ENCODE results near the gene LRRC47. TPM values are rescaled to one million over a fixed set of nuclear protein-coding genes. Genes with fewer than 3 reads are reported as not detected.
A peak's percentile ranks its signal among the peaks of the same experiment; 100 is the strongest.

The LRRC47 gene
- total RNA-seq, 1 donor from 2014 or later: 52.3 TPM

DNA sequence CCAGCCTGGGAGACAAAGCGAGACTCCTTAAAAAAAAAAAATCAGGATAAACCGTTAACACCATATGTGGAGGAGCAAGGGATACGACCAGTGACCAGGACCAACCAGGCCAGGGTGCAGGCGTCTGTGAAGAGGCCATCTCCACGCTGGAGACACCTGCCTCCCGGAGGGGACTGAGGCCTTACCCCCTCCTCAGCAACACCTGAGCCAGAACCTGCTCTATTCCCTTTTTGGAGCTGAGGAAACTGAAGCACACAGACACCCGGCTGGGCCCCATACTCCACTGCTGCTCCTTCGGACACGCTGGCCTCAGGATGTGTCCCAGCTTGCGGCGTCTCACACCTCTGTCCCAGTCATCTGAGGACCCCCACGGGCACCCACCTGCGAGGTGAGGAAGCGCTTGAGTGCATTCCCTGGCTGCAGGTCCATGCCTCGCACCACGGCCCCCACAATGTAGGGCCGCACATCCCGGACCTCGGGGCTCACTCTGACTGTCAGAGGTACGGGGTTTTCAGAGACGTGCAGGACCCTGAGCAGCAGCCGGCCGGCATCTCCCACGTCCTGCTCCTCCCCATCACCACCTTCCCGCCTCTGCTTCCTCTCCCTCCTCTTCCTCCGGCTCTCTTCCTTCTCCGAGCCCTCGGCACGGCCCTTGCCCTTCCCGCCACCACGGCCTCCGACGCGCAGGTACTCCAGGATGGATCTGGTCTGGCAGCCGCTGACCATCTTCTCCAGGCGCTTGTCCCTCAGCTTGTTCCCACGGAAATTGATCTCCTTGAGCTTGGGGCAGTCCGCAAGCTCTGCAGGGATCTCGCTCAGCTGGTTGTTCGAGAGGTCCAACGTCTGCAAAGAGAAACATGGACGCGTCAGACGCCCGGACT, 9.6 kb downstream of the LRRC47 start:
- H3K36me3 Mint-ChIP-seq (ENCODE audit: unreplicated experiment): peaks cover 26% of the 10 kb centered on the region
- TF ChIP-seq, protein P1, sequence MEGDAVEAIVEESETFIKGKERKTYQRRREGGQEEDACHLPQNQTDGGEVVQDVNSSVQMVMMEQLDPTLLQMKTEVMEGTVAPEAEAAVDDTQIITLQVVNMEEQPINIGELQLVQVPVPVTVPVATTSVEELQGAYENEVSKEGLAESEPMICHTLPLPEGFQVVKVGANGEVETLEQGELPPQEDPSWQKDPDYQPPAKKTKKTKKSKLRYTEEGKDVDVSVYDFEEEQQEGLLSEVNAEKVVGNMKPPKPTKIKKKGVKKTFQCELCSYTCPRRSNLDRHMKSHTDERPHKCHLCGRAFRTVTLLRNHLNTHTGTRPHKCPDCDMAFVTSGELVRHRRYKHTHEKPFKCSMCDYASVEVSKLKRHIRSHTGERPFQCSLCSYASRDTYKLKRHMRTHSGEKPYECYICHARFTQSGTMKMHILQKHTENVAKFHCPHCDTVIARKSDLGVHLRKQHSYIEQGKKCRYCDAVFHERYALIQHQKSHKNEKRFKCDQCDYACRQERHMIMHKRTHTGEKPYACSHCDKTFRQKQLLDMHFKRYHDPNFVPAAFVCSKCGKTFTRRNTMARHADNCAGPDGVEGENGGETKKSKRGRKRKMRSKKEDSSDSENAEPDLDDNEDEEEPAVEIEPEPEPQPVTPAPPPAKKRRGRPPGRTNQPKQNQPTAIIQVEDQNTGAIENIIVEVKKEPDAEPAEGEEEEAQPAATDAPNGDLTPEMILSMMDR (IDR thresholded peaks at IDR 0.05): no peak
- H3K27ac Mint-ChIP-seq (ENCODE audit: unreplicated experiment): no peak overlapping the region
- no peak overlapping the region for H3K4me3 Mint-ChIP-seq (ENCODE audit: unreplicated experiment)
- DNase-seq (ENCODE audit: extremely low spot score, unreplicated experiment): no peak
- no peaks in the 10 kb centered on the region for H3K27me3 Mint-ChIP-seq (ENCODE audit: unreplicated experiment)
- no peaks in the 10 kb centered on the region for H3K9me3 Mint-ChIP-seq (ENCODE audit: unreplicated experiment)
- H3K4me1 Mint-ChIP-seq (ENCODE audit: unreplicated experiment): peaks cover 4% of the 10 kb centered on the region

DNA sequence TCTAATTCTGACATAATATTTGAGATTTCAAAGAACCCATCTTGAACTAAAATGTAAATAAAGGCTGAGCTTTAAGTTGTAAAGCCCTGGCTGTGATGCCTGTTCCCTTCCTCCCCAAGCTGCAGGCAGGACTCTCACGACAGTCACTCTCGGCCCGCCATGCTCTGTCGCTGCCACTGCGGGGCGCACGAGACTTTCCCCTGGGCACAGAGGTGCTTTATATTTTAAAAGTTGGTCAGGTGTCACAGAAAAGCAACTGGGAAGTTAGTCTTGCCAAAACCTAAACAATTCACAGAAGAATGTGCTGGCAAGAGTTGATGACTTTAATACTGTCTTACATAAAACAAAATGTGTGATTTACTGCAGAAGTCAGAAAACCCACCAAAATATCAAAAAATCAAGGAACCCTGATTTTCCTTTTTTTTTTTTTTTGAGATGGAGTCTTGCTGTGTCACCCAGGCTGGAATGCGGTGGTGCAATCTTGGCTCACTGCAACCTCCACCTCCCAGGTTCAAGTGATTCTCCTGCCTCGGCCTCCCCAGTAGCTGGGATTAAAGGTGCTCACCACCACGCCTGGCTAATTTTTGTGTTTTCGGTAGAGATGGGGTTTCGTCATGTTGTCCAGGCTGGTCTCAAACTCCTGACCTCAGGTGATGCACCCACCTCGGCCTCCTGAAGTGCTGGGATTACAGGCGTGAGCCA, 10.7 kb downstream of the LRRC47 start:
- DNase-seq (ENCODE audit: extremely low spot score, unreplicated experiment): no peak
- Mint-ChIP-seq H3K4me3 (ENCODE audit: unreplicated experiment) (no peak overlapping the region), H3K27me3 (ENCODE audit: unreplicated experiment) (no peaks in the 10 kb centered on the region), H3K4me1 (ENCODE audit: unreplicated experiment) (peaks cover 4% of the 10 kb centered on the region), H3K36me3 (ENCODE audit: unreplicated experiment) (peaks cover 30% of the 10 kb centered on the region), H3K9me3 (ENCODE audit: unreplicated experiment) (no peaks in the 10 kb centered on the region), H3K27ac (ENCODE audit: unreplicated experiment) (no peak overlapping the region)
- TF ChIP-seq, protein P1 (IDR thresholded peaks at IDR 0.05): peak; percentile 30

DNA sequence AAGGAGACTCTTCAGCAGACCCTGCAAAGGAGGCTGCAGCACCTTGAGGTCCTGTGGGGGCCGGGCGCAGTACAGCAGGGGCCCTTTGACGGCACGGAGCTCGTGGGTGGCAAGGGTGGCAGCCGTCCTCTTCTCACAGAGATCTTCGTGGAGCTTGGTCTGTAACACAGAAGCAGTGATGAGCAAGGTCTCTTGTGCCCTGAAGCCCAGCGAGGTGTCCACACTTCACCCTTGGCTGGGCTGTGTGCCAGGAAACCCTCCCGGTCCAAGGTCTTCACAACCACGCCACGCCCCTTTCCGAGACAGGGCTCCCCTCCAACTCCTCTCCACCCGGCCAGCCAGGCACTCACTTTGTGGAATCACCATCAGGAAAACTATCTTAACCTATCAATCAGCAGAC, 11.3 kb downstream of the LRRC47 start:
- no peak for DNase-seq (ENCODE audit: extremely low spot score, unreplicated experiment)
- Mint-ChIP-seq H3K9me3 (ENCODE audit: unreplicated experiment) (no peaks in the 10 kb centered on the region), H3K27me3 (ENCODE audit: unreplicated experiment) (no peaks in the 10 kb centered on the region), H3K4me3 (ENCODE audit: unreplicated experiment) (no peak overlapping the region), H3K27ac (ENCODE audit: unreplicated experiment) (no peak overlapping the region), H3K4me1 (ENCODE audit: unreplicated experiment) (peaks cover 4% of the 10 kb centered on the region), H3K36me3 (ENCODE audit: unreplicated experiment) (peaks cover 35% of the 10 kb centered on the region)
- TF ChIP-seq, protein P1 (IDR thresholded peaks at IDR 0.05): no peak

DNA sequence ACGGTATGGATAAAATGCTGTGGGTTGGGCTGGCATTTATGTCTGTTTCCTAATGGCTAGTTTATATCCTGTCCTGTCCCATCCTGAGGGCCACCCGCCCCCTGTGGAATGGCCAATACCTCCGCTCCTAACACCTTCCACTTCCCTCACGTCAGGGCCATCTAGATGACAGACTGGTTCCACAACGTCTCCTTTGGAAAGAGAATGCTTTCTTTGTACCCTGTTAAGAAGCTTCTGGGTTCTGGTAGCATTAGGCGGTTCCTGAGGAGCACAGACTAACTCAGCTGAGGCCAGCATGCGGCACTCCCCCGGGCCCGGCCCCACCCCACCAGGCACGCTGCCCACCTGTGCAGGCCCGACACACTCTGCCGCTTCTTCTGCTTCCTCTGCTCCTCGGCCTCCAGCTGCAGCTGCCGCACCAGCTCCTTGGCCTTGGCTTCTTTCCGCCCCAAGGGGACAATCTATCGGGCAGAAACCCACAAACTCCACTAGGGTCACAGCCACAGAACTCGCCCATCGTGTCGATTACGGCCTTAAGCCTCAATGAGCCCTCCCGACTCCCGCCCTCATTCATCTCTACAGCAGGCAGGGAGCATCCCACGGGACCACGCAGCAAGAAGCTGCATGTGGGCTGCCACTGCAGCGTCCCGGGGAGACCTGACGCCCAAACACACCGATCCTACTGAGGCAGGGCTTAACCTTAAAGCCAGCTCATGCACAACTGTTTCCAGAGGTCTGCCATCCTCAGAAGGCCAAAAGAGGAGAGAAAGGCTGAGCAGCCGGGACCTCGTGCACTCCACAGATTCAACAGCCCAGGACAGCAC, 12.4 kb downstream of the LRRC47 start:
- H3K4me1 Mint-ChIP-seq (ENCODE audit: unreplicated experiment): peaks cover 2% of the 10 kb centered on the region
- no peak overlapping the region for H3K27ac Mint-ChIP-seq (ENCODE audit: unreplicated experiment)
- no peaks in the 10 kb centered on the region for H3K9me3 Mint-ChIP-seq (ENCODE audit: unreplicated experiment)
- H3K4me3 Mint-ChIP-seq (ENCODE audit: unreplicated experiment): no peak overlapping the region
- H3K36me3 Mint-ChIP-seq (ENCODE audit: unreplicated experiment): peaks cover 41% of the 10 kb centered on the region
- H3K27me3 Mint-ChIP-seq (ENCODE audit: unreplicated experiment): no peaks in the 10 kb centered on the region
- TF ChIP-seq, protein P1 (IDR thresholded peaks at IDR 0.05): no peak
- DNase-seq (ENCODE audit: extremely low spot score, unreplicated experiment): no peak
